HG03354 (cell line): Measurements from ENCODE around the gene CLTA.
A peak's percentile ranks its signal among the peaks of the same experiment; 100 is the strongest.

Experiments
- ATAC-seq: cut with Tn5 transposase; IDR thresholded peaks from one replicate; pipeline ENCODE4 v1.9.1; 2021; ENCODE audit warnings: mild to moderate bottlenecking; ENCODE audit not compliant: unreplicated experiment, poor library complexity, severe bottlenecking

The CLTA gene, protein sequence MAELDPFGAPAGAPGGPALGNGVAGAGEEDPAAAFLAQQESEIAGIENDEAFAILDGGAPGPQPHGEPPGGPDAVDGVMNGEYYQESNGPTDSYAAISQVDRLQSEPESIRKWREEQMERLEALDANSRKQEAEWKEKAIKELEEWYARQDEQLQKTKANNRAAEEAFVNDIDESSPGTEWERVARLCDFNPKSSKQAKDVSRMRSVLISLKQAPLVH

DNA sequence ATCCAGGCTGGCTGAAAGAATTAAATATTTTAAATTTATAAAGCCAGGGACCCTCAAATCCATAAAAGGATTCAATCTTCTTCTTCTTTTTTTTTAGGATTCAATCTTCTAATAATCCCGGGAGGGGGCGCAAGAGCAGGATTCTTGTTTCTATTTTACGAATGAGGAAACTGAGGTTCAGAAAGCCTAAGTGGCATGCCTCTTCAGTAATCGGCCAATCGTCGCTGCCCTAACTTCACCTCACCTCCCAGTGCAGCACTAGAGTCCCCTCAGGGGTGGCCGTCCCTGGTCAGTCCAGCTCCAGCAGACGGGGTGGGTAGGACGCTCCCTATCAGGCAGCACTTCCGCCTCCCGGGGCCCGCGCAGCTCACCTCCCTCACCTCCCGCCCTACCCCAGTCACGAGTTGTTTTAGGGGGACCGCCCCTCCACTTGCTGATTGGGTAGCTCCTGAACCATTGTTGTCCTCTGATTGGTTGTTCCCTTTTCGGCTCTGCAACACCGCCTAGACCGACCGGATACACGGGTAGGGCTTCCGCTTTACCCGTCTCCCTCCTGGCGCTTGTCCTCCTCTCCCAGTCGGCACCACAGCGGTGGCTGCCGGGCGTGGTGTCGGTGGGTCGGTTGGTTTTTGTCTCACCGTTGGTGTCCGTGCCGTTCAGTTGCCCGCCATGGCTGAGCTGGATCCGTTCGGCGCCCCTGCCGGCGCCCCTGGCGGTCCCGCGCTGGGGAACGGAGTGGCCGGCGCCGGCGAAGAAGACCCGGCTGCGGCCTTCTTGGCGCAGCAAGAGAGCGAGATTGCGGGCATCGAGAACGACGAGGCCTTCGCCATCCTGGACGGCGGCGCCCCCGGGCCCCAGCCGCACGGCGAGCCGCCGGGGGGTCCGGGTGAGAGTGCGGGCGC lies at the start of gene CLTA:
Gene CLTA, plus strand, starts transcription at position 534 of the 902 bp plus-strand sequence. Its CDS starts 136 bp downstream, at position 670.
- peak; percentile 98 for ATAC-seq

DNA sequence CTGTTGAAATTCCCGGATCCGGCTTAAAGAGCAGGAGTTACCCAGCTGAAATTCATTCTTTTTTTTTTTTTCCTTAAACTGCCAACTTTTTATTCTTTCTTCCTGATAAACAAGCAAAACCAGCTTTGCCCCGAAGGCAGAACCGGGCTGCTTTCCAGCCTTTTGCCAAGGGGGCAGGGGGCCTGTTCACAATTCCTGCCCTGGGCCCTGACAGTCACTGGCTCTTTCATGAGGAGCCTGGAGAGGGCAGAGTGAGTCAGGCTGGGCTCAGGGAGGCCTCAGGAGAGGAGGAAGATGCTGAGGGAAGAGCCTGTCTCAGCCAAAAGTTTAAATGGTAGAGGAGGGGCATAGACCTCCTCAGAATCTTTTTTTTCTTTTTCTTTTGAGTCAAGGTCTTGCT lies 49.4 kb upstream of the CLTA start:
- ATAC-seq = no peak

DNA sequence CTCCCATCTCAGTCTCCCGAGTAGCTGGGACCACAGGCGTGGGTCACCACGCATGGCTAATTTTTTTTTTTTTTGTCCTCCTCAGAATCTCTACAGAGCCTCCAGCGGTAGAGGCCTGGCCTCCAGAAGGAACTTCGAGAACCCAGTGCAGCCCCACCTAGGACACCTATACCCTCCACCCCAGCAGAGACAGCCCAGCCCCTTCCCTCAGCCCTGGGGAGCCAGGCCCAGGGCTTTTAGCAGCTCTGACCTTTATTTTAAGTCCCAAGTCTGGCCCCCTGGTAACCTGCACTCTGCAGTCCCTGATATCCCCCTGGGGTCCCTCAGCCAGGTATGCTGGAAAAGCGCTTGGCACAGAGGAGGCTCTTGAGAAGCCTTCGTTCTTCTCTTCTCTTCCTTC lies 49.0 kb upstream of the CLTA start:
- no peak for ATAC-seq

DNA sequence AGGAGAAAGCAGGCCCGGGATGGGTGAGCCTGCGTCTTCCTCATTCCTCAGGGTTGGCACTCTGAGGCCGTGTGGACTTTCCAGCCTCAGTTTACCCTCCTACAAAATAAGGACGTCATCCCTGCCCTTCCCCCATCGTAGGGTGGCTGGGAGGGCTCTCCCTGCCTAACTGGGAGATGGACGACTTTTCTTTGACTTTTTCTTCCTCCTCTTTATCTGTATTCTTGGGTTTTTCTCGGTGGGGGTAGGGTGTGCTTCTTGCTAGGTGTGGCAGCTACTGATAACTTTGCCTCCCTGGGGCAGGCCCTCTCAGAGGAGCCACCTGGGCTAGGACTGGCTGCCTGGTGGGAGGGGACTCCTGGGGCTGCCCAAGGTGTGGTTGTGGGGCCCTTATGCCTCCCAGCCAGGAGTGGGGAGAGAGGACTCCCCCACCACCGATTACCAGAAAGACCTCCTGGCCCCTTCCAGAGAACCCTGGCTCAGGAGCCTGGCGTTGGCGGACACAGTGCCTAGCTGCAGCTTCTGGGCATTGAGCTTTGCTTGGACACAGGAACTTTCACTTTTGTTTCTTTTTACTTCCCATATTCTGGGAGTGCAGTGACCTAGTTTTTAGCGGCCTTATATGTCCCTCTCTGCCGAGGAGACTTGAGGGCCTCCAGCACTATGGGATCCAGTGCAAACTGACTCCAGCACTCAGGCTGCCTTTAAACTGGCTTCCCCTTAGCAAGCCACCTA lies 48.0 kb upstream of the CLTA start:
- ATAC-seq = no peak

DNA sequence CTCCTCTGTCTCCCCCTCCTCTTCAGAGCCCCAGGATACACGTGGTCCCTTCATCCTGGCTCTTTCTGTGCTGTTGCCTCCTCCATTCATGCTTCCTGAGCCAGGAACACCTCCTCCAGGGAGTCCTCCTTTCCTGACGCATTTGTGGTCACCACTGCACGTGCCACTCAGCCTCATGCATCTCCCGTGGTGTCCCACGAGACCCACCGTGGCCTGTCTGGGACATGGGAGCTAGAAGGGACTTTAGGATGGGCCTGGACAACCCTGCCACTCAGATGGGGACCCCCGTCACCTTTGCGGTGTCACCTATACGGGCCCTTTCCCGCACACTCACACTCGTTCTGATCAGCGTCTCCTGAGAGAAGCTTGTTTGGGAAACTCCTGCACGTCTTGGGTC lies 47.5 kb upstream of the CLTA start:
- ATAC-seq = no peak

DNA sequence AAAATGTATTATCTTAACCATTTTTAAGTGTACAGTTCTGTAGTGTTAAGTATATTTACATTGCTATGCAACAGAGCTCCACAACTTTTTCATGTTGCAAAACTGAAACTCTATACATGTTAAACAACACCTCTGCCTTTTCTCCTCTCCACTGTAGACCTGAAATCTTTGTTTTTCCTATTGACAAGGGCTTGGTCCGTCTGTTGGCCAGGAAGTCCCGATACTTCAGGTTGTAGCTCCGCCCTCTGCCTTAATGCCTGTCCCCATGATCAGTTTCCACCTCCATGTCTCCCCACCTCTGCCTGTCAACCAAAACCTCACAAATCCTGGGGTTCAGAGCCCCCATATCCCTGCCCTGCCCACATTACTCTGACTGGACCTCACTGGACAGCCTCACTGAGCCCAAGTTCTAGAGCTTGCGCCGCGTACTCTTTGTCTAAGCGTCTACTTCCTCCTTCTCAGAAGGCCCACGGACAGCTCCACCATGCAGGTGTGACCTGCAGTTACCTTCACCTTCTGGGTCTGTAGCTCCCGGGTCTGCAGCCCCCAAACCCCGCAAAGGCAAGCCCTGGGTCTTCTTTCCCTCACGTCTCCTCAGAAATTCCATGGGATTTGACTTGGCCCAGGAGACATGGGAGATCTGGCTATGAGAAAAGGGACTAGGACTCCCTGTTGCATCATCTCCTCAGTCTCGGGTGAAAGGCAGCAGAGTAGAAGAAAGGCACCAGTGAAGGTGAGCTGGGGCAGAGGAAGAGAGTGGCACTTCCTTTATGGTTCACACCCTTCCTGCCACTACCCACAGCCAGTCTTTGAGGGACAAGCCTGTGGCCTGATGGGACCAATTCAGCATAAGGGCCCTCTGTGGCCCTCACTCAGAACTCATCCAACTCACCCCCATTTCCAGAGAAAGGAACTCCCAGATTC lies 46.1 kb upstream of the CLTA start:
- no peak for ATAC-seq

DNA sequence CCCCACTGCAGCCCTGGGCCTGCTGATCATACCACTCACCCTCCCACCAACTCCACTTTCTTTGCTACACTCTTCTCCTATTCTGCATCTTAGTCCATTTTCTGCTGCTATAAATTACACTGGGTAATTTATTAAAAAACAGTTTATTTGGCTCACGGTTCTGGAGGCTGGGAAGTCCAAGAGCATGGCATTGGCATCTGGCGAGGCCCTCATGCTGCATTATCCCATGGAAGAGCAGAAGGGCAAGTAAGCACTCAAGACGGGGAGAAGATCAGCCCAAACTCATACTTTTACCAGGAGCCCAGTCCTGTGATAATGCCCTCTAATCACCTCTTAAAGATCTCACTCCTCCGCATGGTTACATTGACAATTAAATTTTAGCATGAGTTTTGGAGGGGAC lies 44.8 kb upstream of the CLTA start:
- no peak for ATAC-seq

DNA sequence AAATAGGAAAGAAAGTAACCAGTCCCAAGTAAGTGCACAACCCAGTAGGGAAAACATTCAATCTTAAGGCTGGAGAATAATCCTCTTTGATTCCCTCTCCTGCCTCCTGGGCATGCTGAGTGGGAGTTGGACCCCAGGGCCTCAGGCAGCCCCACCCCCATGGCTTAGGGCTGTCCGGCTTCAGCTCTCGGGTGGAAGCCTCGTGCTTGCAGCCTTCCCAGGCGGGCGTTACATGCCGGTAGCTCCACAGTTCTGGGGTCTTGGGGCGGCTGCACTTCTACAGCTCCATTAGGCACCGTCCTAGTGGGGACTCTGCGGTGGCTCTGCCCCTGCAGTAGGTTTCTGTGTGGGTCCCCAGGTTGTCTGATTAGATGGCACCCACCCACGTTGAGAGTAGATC lies 44.1 kb upstream of the CLTA start:
- ATAC-seq = no peak

DNA sequence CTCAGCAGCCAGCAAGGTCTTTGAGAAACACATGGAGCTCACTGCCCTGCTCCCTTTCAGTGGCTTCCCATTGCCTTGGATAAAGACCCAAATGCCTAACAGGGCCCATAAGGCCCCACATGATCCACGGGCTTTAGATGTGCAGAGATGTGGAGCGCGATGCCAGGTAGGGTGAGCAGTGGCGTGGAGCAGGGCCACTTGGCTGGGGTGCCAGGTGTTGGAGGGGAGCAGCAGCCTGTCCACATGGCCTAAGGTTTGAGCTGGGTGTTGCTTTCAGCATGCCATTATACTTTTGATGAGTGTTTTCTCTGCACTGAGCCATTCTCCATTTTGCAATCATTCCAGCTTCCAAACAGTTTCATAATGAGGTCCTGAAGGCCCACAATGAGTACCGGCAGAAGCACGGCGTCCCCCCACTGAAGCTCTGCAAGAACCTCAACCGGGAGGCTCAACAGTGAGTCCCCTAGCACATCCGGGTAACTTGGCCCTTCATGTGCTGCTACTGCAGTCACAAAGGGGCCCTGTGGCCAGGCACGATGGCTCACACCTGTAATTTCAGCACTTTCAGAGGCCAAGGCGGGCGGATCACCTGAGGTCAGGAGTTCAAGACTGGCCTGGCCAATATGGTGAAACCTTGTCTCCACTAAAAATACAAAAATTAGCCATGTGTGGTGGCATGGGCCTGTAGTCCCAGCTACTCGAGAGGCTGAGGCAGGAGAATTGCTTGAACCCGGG lies 43.1 kb upstream of the CLTA start:
- no peak for ATAC-seq

DNA sequence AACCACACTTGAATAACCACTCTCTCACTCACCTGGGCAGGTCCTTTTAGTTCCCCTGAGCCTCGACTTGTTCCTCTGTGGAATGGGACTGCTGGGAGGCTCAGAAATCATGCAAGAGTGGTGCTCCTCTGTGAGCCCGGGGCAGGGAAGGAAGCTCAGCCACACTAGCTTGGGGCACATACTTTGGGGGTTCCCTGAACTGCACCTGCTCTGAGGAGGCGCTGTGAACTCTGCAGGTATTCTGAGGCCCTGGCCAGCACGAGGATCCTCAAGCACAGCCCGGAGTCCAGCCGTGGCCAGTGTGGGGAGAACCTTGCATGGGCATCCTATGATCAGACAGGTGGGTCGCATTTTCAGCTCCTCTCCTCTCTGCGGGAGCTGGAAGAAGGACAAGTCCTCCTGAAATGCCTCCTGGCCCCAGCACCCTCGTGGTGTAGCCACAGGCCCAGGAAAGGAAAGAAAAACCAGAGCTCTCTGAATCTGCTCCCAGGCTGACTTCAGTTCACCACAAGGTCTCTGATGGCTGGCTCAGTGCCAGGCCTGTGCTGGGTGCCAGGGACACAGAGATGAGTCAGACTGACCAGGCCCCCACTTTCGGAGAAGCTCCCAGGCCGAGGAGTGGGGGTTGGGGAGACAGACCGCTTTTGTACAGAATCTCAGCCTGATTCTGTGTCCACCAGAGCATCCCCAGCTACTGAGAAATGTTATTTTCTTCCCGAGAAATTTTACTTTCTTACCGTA lies 42.2 kb upstream of the CLTA start:
- no peak for ATAC-seq

DNA sequence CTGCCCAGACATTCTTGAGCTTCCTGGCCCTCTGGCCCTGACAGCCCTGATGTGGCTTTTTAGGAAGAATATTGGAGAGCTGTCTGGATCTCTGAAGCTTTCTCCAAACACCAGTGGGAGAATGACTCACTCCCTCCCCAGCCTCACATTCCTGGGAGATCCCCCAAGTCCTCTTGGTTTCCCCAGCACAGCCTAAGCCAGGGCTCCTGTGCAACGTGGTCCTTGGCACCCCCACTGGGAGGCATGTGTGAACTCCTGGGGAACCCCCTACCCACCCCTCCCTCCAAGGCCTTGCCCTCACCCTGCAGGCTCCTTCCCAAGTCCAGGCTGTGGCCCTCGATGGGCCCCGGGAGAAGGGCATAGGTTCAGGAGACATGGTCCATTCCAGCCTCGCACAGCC lies 41.5 kb upstream of the CLTA start:
- no peak for ATAC-seq

DNA sequence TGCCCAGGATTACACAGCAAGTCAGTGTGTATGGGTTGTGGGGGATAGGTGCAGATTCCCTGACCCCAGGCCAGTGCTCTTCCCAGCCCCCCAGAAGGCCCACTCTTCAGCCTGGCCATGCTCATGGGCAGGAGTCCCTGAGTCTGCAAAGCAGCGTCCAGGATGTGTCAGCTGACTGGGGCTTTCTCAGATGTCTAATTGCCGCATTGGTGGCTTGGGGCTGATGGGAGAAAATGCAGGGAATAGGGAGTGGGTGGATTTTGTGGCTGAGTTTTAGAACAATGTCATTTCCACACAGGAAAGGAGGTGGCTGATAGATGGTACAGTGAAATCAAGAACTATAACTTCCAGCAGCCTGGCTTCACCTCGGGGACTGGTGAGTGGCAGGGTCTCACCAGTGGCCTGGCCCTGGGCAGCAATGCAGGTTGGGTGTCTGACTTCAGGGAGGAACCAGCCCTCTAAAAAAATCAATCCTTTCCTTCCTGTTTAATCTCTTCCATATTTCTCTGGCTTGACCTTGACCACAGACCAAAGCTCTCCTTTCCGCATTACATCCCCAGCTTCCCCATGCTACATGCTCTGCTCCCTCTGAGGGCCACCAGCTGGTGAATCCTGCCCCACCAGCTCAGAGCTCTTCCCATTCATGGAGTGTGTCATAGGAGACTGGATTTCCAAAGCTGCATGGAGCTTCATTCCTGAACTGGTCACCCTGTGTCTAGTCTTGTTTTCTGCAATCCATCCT lies 40.0 kb upstream of the CLTA start:
- no peak for ATAC-seq

DNA sequence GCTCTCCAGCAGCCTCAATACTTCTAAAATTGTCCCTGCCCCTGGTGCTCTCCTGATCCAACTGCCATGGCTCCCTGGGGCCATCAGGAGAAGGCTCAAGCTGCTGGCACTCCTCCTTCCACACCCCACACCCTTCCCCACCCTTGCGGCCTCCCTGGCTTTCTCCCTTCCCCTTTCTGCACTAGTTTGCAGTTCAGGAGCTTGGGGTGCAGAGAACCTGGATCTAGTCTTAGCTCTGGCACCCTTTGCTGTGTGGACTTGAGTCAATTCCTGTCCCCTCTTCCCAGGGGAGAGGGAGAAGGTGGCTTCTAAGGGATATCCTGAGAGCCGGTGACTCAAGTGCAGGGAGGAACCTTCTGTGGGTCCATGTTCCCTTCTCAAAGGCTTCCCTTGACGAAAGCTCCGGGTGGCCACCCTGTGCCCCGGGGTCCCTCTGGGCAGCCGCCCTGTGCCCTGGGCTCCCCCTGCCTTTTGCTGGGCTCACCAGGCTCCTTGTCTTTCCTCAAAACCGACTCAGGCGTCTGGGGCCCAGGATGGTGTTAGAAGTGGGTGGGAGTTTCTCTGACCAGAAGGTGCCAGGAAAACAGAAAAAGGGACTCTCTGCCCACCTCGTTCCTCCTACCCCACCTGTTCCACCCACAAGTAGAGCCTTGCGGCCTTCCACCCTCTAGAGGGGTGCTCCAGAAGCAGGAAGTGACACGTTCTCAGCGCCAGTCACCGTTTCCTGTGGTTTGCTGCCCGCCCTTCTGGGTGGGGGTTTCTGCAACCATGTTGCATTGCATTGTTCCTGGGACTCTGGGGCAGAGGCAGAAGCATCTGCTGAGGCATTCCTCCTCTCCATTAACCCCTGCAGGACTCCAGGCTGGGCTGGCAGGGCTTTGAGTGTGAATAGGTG lies 39.2 kb upstream of the CLTA start:
- peak; percentile 90 for ATAC-seq

DNA sequence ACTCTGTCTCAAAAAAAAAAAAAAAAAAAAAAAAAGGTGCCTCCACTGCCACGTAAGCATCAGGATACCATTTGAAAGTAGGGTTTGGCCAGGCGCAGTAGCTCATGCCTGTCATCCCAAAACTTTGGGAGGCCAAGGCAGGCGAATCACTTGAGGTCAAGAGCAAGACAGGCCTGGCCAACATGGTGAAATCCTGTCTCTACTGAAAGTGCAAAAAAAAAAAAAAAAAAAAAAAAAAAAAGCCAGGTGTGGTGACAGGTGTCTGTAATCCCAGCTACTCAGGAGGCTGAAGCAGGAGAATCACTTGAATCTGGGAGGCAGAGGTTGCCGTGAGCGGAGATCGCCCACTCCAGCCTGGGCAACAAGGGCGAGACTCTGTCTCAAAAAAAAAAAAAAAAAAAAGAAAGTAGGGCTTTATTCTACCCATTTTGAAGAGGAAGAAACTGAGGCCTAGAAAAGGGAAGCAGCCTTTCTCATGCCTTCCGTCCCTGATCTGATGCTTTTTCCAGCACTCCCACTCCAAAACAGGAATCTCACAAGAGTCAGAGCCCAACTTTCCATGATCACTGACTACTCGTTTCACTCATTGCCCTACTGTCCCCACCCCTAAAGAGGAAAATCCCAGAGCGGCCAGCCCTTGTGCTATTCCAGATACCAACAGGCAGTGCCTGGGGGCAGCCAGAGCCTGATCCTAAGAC lies 37.8 kb upstream of the CLTA start:
- ATAC-seq = no peak

DNA sequence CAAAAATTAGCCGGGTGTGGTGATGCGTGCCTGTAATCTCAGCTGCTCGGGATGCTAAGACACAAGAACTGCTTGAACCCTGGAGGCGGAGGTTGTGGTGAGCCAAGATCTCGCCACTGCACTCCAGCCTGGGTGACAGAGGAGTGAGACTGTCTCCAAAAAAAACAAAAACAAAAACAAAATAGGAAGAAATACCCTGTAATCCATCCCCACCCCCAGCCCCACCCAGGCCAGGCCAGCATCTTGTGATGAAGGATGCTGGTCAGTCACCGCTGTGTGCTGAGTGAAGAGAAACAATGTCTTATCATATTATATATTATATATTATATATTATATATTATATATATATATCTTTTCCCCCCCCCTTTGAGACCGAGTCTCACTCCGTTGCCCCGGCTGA lies 37.0 kb upstream of the CLTA start:
- no peak for ATAC-seq

DNA sequence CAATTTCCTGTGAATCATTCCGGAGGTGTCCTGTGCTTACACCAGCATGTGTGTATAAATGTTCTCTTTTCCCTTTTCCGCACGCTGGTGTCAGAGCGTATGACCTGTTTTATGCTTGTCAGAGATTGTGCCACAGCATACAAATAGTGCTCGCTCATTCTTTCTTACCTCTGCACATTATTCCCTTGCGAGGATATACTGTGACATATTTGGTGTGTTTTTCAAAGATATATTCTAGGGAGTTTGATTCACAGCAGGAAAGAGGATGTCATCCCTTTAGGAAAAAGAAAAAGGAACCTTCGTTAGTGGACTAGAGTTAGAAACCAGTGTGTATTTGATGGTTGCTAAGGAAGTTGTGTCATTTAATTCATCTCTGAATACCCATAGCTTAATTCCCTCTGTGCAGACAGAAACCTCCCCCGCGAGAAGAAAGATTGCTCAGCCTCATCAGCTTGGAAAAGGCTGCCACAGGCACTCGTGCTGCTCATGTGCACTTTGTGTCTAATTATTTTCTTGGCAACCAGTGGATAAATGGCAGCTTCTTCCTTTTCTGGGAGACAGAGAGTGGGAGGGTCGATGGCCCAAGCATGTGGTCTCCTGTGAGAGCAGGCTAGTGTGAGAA lies 36.3 kb upstream of the CLTA start:
- ATAC-seq = no peak
